MM.1S (cell line): Measurements from ENCODE around the gene OR10H3.

ENCODE experiments used
- CTCF ChIP-seq: fragments of 300-600 bp; sonication (generic); IDR thresholded peaks from 2 replicates; pipeline ENCODE4 v1.5.1; 2016; ENCODE audit warnings: antibody characterized with exemption, low read length, mixed read lengths
- EZH2phosphoT487 ChIP-seq: fragments of 300-600 bp; sonication (generic); IDR thresholded peaks from 2 replicates; pipeline ENCODE4 v1.6.1; 2018; ENCODE audit warnings: antibody characterized with exemption, low read length

- TF ChIP-seq CTCF (no peak), EZH2phosphoT487 (no peak)
These were observed 44.4 kb downstream of the OR10H3 start for GRCh38 chr19:15782211-15782610.
